Nephron progenitor cell (in vitro differentiated cells): ENCODE results near the gene KCNE4.
A peak's percentile ranks its signal among the peaks of the same experiment; 100 is the strongest.

Source experiments
- DNase-seq: peaks from one replicate; pipeline ENCODE4 v3.0.0; 2021
- H3K27ac Mint-ChIP-seq: 2 replicates; pipeline ENCODE4 v1.8.0; 2021; ENCODE audit warnings: mild to moderate bottlenecking, moderate library complexity, mixed read lengths
- H3K27me3 Mint-ChIP-seq: 2 replicates; pipeline ENCODE4 v1.8.0; 2021; ENCODE audit warnings: mild to moderate bottlenecking, low read depth, mixed read lengths; ENCODE audit not compliant: poor library complexity
- H3K36me3 Mint-ChIP-seq: 2 replicates; pipeline ENCODE4 v1.8.0; 2021; ENCODE audit warnings: low read depth, mixed read lengths
- H3K4me1 Mint-ChIP-seq: 2 replicates; pipeline ENCODE4 v1.8.0; 2021; ENCODE audit warnings: mixed read lengths
- H3K4me3 Mint-ChIP-seq: 2 replicates; pipeline ENCODE4 v1.8.0; 2021; ENCODE audit warnings: mild to moderate bottlenecking, moderate library complexity, mixed read lengths
- H3K9me3 Mint-ChIP-seq: 2 replicates; pipeline ENCODE4 v1.8.0; 2021; ENCODE audit warnings: mild to moderate bottlenecking, moderate library complexity, mixed read lengths
- TF ChIP-seq, protein P1 (sequence below): fragments of 200-600 bp; sonication (generic); IDR thresholded peaks from 2 replicates; pipeline ENCODE4 v1.5.0; 2021; ENCODE audit warnings: antibody characterized with exemption

KCNE4 gene

DNA sequence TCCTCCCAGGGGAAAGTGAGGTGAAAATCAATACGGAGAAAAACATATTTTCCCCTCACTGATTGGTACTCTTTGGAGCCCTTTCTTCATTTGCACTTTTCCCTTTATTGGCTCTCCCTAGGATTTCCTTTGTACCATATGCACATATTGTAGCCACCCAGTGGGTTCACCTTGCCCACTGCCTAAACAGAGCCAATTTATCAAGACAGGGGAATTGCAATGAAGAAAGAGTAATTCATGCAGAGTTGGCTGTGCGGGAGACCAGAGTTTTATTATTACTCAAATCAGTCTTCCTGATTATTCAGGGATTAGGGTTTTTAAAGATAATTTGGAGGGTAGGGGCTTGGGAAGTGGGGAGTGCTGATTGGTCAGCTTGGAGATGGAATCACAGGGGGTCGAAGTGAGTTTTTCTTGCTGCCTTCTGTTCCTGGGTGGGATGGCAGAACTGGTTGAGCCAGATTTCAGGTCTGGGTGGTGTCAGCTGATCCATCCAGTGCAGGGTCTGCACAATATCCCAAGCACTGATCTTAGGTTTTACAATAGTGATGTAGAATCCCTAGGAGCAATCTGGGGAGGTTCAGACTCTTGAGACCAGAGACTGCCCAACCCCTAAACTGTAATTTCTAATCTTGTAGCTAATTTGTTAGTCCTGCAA is 15.1 kb upstream of the KCNE4 start:
- H3K27ac Mint-ChIP-seq = no peak overlapping the region
- H3K4me3 Mint-ChIP-seq = no peak overlapping the region
- H3K9me3 Mint-ChIP-seq = peaks cover 19% of the 10 kb centered on the region
- H3K36me3 Mint-ChIP-seq = no peaks in the 10 kb centered on the region
- no peak for DNase-seq
- TF ChIP-seq, protein P1, sequence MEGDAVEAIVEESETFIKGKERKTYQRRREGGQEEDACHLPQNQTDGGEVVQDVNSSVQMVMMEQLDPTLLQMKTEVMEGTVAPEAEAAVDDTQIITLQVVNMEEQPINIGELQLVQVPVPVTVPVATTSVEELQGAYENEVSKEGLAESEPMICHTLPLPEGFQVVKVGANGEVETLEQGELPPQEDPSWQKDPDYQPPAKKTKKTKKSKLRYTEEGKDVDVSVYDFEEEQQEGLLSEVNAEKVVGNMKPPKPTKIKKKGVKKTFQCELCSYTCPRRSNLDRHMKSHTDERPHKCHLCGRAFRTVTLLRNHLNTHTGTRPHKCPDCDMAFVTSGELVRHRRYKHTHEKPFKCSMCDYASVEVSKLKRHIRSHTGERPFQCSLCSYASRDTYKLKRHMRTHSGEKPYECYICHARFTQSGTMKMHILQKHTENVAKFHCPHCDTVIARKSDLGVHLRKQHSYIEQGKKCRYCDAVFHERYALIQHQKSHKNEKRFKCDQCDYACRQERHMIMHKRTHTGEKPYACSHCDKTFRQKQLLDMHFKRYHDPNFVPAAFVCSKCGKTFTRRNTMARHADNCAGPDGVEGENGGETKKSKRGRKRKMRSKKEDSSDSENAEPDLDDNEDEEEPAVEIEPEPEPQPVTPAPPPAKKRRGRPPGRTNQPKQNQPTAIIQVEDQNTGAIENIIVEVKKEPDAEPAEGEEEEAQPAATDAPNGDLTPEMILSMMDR = no peak
- no peaks in the 10 kb centered on the region for H3K27me3 Mint-ChIP-seq
- H3K4me1 Mint-ChIP-seq = peaks cover 42% of the 10 kb centered on the region

DNA sequence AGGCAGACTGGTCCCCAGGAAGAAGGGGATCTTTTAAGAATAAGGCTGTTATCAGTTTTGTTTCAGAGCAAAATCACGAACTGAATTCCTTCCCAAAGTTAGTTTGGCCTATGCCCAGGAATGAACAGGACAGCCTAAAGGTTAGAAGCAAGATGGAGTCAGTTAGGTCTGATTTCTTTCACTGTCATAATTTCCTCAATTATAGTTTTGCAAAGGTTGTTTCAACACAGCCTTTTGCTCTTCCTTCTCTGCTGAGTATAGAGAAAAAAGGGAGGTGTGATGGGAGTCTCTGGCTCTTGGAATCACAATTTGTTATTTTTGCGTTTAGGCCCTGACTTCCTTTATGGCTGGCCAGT is 14.6 kb upstream of the KCNE4 start:
- peaks cover 13% of the 10 kb centered on the region for H3K9me3 Mint-ChIP-seq
- H3K27ac Mint-ChIP-seq = peak overlapping the region; percentile 46
- DNase-seq = no peak
- H3K36me3 Mint-ChIP-seq = no peaks in the 10 kb centered on the region
- H3K4me3 Mint-ChIP-seq = no peak overlapping the region
- TF ChIP-seq, protein P1 = no peak
- H3K4me1 Mint-ChIP-seq = peaks cover 47% of the 10 kb centered on the region
- no peaks in the 10 kb centered on the region for H3K27me3 Mint-ChIP-seq

DNA sequence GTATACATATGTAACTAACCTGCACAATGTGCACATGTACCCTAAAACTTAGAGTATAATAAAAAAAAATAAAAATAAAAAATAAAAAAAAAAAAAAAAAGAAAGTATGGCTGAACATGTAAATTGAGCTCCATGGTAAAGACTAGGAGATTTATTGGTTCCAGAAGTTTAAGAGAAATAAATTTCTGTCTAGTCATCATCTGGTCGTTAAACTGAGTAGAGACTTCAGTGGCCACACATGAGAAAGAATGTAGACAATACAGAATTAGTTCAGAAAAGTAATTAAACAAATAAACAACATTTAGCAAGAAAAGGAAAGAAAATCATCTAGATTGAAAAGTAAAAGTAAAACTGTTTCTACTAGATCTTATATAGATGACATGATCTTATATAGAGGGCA is 12.4 kb upstream of the KCNE4 start:
- peak overlapping the region; percentile 14 for H3K27ac Mint-ChIP-seq
- no peak overlapping the region for H3K4me3 Mint-ChIP-seq
- DNase-seq = no peak
- H3K4me1 Mint-ChIP-seq = peaks cover 55% of the 10 kb centered on the region
- no peaks in the 10 kb centered on the region for H3K36me3 Mint-ChIP-seq
- TF ChIP-seq, protein P1 = no peak
- no peaks in the 10 kb centered on the region for H3K27me3 Mint-ChIP-seq
- H3K9me3 Mint-ChIP-seq = no peaks in the 10 kb centered on the region

DNA sequence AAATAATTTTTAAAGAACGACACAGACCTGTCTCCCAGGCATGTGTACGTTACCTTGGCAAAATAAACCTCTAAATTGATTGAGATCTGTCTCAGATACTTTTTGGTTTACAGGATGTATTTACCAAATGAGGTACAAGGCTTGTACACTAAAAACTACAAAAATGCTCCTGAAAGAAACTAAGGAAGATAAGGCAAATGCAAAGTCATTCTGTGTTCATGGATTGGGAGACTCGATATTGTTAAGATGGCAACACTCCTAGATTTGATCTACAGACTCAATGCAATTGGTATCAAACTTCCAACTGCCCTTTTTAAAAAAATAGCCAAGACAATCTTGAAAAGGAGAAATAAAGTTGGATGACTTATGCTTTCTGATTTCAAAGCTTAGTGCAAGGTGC is 11.5 kb upstream of the KCNE4 start:
- no peaks in the 10 kb centered on the region for H3K27me3 Mint-ChIP-seq
- TF ChIP-seq, protein P1 = no peak

DNA sequence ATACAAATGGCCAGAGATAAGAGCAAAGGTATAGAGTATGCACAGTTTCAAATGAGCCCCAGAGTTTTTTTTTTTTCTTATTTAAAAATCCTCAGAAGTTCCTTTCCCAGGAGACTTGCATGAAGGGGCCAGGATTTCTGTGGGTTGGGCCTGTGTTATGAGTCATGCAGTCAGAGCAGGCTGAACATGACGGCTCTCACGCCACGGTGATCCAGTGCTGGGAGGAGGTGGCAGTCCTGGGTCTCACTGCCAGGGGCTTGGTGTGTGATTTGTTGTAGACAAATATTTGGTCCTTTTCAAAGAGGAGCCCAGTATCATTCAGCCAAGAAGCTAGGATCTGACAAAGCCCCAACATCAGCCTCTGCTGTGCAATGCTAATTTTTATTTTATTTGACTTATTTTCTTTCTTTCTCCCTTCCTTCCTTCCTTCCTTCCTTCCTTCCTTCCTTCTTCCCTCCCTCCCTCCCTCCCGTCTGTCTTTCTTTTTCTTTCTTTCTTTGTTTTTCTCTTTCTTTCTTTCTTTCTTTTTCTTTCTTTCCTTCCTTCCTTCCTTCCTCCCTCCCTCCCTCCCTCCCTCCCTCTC is 10.4 kb upstream of the KCNE4 start:
- peak; percentile 29 for DNase-seq
- Mint-ChIP-seq H3K4me1 (peaks cover 55% of the 10 kb centered on the region), H3K9me3 (no peaks in the 10 kb centered on the region), H3K27ac (peak overlapping the region; percentile 95), H3K4me3 (no peak overlapping the region), H3K27me3 (peaks cover 8% of the 10 kb centered on the region), H3K36me3 (no peaks in the 10 kb centered on the region)
- TF ChIP-seq, protein P1 = no peak

More for the DNA sequence above, 11.5 kb upstream of the KCNE4 start:
- Mint-ChIP-seq H3K27ac (no peak overlapping the region), H3K4me3 (no peak overlapping the region), H3K4me1 (peaks cover 55% of the 10 kb centered on the region), H3K36me3 (no peaks in the 10 kb centered on the region), H3K9me3 (no peaks in the 10 kb centered on the region)
- no peak for DNase-seq

DNA sequence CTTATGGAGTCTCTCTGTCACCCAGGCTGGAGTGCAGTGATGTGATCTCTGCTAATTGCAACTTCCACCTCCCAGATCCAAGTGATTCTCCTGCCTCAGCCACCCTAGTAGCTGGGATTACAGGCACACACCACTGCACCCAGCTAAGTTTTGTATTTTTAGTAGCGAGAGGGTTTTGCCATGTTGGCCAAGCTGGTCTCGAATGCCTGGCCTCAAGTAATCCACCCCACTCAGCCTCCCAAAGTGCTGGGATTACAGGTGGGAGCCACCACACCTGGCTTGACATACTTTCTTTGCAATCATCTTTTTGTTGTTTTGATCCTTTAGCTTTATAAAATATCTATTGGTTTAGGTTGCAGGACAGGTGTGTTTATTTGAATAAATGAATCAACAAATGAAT is 9.7 kb upstream of the KCNE4 start:
- Mint-ChIP-seq H3K27me3 (peaks cover 8% of the 10 kb centered on the region), H3K9me3 (no peaks in the 10 kb centered on the region), H3K27ac (peak overlapping the region; percentile 95), H3K4me3 (no peak overlapping the region), H3K36me3 (no peaks in the 10 kb centered on the region), H3K4me1 (peaks cover 55% of the 10 kb centered on the region)
- TF ChIP-seq, protein P1 = no peak
- no peak for DNase-seq
